HepG2 (cell line): ENCODE data around the gene ABHD1. TPM values are rescaled to one million over a fixed set of nuclear protein-coding genes. Genes with fewer than 3 reads are reported as not detected.

Experiments
- CCDC6 ChIP-seq: sonication (generic); formaldehyde crosslinking; IDR thresholded peaks from 2 replicates; pipeline ENCODE4 v1.8.1; 2022; ENCODE audit warnings: mild to moderate bottlenecking, missing genetic modification reagents, moderate library complexity
- GATAD2A ChIP-seq: IDR thresholded peaks from 2 replicates; pipeline ENCODE4 v1.6.1; 2016
- HIC2 ChIP-seq: sonication (generic); formaldehyde crosslinking; IDR thresholded peaks from 2 replicates; pipeline ENCODE4 v1.9.0; 2022; ENCODE audit warnings: low read depth, missing genetic modification reagents
- KLF11 ChIP-seq: IDR thresholded peaks from 2 replicates; pipeline ENCODE4 v1.6.1; 2016; ENCODE audit warnings: missing compliant biosample characterization
- MAFK ChIP-seq, 2 experiments: IDR thresholded peaks in 1 of 2; conservative IDR thresholded peaks in 1 of 2; 2 replicates each; pipeline ENCODE4 v1.6.1; 2011; ENCODE audit warnings: improper control_type of control experiment in 2 of 2, low read length in 2 of 2
- MTF2 ChIP-seq: sonication (generic); formaldehyde crosslinking; IDR thresholded peaks from 2 replicates; pipeline ENCODE4 v1.5.0; 2020; ENCODE audit warnings: missing genetic modification reagents, borderline replicate concordance
- NONO ChIP-seq, 2 experiments: fragments of 450-650 bp in 1 of 2; sonication (generic) in 1 of 2; formaldehyde crosslinking in 1 of 2; IDR thresholded peaks in 1 of 2; conservative IDR thresholded peaks in 1 of 2; 2 replicates each; pipeline versions ENCODE4 v1.6.1 to v1.8.0; 2017 to 2022; ENCODE audit warnings: mild to moderate bottlenecking in 1 of 2, missing genetic modification reagents in 1 of 2, moderate library complexity in 1 of 2
- SKIL ChIP-seq: sonication (generic); formaldehyde crosslinking; IDR thresholded peaks from 2 replicates; pipeline ENCODE4 v1.8.0; 2022; ENCODE audit warnings: missing genetic modification reagents, mild to moderate bottlenecking, moderate library complexity, borderline replicate concordance
- ZFX ChIP-seq: sonication (generic); formaldehyde crosslinking; IDR thresholded peaks from 2 replicates; pipeline ENCODE4 v1.4.0; 2020; ENCODE audit warnings: mild to moderate bottlenecking, low read depth, missing genetic modification reagents, moderate library complexity
- ZNF274 ChIP-seq: sonication (generic); formaldehyde crosslinking; IDR thresholded peaks from 2 replicates; pipeline ENCODE4 v1.5.1; 2020; ENCODE audit warnings: mild to moderate bottlenecking, missing genetic modification reagents
- ZNF292 ChIP-seq: sonication (generic); formaldehyde crosslinking; IDR thresholded peaks from 2 replicates; pipeline ENCODE4 v1.8.1; 2022; ENCODE audit warnings: mild to moderate bottlenecking, low read depth, missing genetic modification reagents, borderline replicate concordance
- ZNF510 ChIP-seq: sonication (generic); formaldehyde crosslinking; IDR thresholded peaks from 2 replicates; pipeline ENCODE4 v1.4.0; 2020; ENCODE audit warnings: low read depth, mild to moderate bottlenecking, missing genetic modification reagents
- ZUFSP ChIP-seq: sonication (generic); formaldehyde crosslinking; IDR thresholded peaks from 2 replicates; pipeline ENCODE4 v1.9.0; 2021; ENCODE audit warnings: missing genetic modification reagents, mild to moderate bottlenecking, borderline replicate concordance
- polyA plus RNA-seq, 8 experiments: library from polyadenylated mRNA; depleted of rRNA in 3 of 8; stranded (reverse) in 7 of 8; unstranded in 1 of 8; fragments of >200 nt; fragmentation: Illumina TruSeq in 4 of 8; extraction: Trizol in 4 of 8; gene quantifications; 2 replicates each; pipeline versions ENCODE4 v1.2.1 to v1.2.3, GENCODE V29; 2011 to 2016; ENCODE audit warnings: low read depth in 4 of 8, missing spikeins in 1 of 8, mixed read lengths in 1 of 8; ENCODE audit not compliant: insufficient read depth in 1 of 8
- total RNA-seq, 5 experiments: library from RNA; depleted of rRNA; stranded (reverse); fragments of >200 nt; fragmentation: Illumina TruSeq; extraction: Trizol; gene quantifications; 2 replicates each; pipeline ENCODE4 v1.2.3, GENCODE V29; 2016; ENCODE audit warnings: low read depth in 1 of 5
- TF ChIP-seq, protein P1 (sequence below): sonication (generic); formaldehyde crosslinking; IDR thresholded peaks from 2 replicates; pipeline ENCODE4 v1.8.0; 2022; ENCODE audit warnings: missing genetic modification reagents, mild to moderate bottlenecking, inconsistent platforms, borderline replicate concordance
- TF ChIP-seq, protein P2 (sequence below): sonication (generic); formaldehyde crosslinking; IDR thresholded peaks from 2 replicates; pipeline ENCODE4 v1.4.0; 2020; ENCODE audit warnings: low read depth, mild to moderate bottlenecking, missing genetic modification reagents
- TF ChIP-seq, protein P3 (sequence below): sonication (generic); formaldehyde crosslinking; conservative IDR thresholded peaks from 2 replicates; pipeline ENCODE4 v1.8.0; 2022; ENCODE audit warnings: mild to moderate bottlenecking, moderate library complexity, missing genetic modification reagents

Gene ABHD1
- total and polyA plus RNA-seq, 2 of the 13 experiments (the other 11 are each of a cell fraction or from before 2014, with no cell fraction given): 0.04 to 0.81 TPM

DNA sequence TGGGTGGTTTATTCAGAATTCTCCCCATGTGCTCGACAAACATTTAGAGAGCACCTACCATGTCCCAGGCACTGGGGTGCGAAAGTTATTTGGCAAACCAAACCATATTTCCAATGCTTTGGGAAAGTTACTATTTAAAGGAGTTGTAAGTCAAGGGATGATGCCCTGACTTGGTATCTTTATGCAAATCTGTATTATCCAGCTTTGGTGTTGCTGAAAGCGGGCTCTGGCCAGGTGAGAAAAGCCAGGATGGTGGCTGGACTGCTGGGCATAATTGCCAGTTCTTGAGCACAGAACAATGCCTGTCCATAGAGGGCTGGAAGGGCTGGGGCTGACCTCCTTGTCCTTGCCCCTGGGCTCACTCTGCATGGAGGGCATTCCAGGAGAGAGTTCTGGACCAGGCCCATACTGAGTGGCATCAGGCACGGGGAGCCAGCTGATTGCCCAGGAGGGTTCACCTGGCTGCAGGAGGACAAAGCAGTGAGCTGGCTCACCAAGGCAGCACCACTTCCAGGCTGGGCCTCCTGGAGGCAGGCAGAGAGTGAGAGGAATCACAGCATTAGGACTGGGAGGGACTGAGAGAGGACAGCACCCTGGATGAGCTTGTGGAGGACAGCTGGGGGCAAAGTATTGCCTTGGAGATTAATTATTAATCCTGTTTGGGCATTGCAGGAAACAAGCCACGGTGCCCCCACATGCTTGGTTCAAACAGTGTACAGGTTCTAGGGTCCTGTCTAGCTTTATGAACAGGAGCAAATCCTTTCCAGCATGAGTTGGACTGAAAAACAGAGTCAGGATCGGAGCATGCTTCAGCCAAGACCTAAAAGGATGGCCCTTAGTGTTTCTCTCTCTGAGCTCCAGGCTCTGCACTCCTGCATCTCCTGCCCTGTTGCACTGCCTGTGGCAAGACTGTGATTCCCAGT lies 29.9 kb upstream of the ABHD1 start (continued):
- peak; percentile 74; the same call in 1 of the 2 replicates for TF ChIP-seq SKIL (CRISPR knock-in tag)
- peak; percentile 73 for TF ChIP-seq CCDC6 (CRISPR knock-in tag)
- TF ChIP-seq, protein P1, sequence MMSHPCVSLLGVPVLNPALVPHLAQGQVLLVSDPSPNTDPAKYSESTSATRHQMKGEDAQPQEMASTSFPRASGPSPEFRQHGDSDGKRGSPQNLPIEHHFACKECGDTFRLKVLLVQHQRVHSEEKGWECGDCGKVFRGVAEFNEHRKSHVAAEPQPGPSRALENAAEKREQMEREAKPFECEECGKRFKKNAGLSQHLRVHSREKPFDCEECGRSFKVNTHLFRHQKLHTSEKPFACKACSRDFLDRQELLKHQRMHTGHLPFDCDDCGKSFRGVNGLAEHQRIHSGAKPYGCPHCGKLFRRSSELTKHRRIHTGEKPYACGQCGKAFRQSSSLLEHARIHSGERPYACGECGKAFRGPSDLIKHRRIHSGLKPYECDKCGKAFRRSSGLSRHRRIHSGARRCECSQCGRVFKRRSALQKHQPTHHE (CRISPR knock-in tag): 0 out of 2 replicates have a peak, but pooled peaks have one; percentile 9
- TF ChIP-seq GATAD2A (CRISPR knock-in tag): peak; percentile 94
- peak; percentile 91 for TF ChIP-seq ZNF510 (CRISPR knock-in tag)
- TF ChIP-seq, protein P2, sequence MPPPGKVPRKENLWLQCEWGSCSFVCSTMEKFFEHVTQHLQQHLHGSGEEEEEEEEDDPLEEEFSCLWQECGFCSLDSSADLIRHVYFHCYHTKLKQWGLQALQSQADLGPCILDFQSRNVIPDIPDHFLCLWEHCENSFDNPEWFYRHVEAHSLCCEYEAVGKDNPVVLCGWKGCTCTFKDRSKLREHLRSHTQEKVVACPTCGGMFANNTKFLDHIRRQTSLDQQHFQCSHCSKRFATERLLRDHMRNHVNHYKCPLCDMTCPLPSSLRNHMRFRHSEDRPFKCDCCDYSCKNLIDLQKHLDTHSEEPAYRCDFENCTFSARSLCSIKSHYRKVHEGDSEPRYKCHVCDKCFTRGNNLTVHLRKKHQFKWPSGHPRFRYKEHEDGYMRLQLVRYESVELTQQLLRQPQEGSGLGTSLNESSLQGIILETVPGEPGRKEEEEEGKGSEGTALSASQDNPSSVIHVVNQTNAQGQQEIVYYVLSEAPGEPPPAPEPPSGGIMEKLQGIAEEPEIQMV (CRISPR knock-in tag): peak; percentile 78
- TF ChIP-seq HIC2 (CRISPR knock-in tag): peak; percentile 95
- TF ChIP-seq KLF11: peak; percentile 21; the same call in 1 of the 2 replicates
- peak; percentile 93 for TF ChIP-seq ZNF274 (CRISPR knock-in tag)
- no peak for TF ChIP-seq NONO (IDR thresholded peaks at IDR 0.05)
- peak; percentile 98 for TF ChIP-seq NONO (CRISPR knock-in tag; conservative IDR thresholded peaks at IDR 0.05)
- TF ChIP-seq ZUFSP: no peak
- TF ChIP-seq MTF2 (CRISPR knock-in tag): no peak
- peak; percentile 92 for TF ChIP-seq ZFX (CRISPR knock-in tag)
- TF ChIP-seq MAFK (conservative IDR thresholded peaks at IDR 0.05 in 1 of 2, IDR thresholded peaks at IDR 0.05 in 1 of 2; ENCODE audit: low read length in 2 of 2): no peak
- TF ChIP-seq ZNF292 (CRISPR knock-in tag): peak; percentile 89
- TF ChIP-seq, protein P3, sequence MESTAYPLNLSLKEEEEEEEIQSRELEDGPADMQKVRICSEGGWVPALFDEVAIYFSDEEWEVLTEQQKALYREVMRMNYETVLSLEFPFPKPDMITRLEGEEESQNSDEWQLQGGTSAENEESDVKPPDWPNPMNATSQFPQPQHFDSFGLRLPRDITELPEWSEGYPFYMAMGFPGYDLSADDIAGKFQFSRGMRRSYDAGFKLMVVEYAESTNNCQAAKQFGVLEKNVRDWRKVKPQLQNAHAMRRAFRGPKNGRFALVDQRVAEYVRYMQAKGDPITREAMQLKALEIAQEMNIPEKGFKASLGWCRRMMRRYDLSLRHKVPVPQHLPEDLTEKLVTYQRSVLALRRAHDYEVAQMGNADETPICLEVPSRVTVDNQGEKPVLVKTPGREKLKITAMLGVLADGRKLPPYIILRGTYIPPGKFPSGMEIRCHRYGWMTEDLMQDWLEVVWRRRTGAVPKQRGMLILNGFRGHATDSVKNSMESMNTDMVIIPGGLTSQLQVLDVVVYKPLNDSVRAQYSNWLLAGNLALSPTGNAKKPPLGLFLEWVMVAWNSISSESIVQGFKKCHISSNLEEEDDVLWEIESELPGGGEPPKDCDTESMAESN: peak; percentile 3; the same call in 1 of the 2 replicates
